ENCODE data around the gene APH1B. TPM values are rescaled to one million over a fixed set of nuclear protein-coding genes. Genes with fewer than 3 reads are reported as not detected.

Gene APH1B
- total RNA-seq, 1 donor from 2014 or later = 10.2 TPM

GRCh38 chr15:63349156-63349555, 71.8 kb downstream of the APH1B start:
- intact Hi-C loops (cut with micrococcal nuclease) = no loop called here

DNA sequence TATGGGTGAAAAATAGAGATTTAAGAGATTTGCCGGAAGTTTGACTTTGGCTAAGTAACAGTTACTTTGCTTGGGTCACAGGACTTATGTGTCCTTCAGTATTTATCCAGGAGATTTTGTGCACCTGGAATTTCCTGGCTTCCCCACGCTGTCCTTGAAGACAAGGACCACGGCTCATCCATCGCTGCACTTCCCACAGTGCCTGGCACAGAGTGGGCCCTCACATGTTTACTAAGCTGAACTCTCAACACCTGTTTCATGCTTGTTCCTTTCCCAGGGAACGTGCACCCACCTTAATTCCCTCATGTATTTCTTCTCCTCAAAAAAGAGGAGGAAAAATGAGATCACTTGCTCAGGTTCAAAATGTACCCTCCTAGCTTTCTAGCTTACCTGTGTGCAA, 72.2 kb downstream of the APH1B start:
- intact Hi-C loops (cut with micrococcal nuclease) = no loop called here

GRCh38 chr15:63350178-63350621, 72.8 kb downstream of the APH1B start:
- intact Hi-C loops (cut with micrococcal nuclease) = no loop called here

DNA sequence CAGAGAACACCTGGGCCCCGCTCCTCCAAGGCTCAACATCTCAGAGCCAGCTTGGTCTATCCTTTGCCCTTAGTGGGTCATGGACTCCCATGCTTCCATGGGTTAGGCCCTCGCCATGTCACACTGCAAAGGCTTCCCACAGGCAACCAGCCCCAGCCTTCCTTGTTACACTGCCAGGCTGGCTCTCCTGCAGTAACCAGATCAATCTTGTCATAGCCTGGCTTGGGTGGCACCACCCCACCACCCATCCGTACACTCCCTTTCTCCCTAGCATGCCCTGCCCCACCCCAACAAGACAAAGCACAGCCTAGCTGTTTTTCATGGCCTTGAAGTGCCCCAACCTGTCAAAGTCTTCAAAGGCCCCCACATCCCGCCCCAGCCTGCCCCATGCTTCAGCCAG, 73.8 kb downstream of the APH1B start:
- intact Hi-C loops (cut with micrococcal nuclease) = no loop called here

DNA sequence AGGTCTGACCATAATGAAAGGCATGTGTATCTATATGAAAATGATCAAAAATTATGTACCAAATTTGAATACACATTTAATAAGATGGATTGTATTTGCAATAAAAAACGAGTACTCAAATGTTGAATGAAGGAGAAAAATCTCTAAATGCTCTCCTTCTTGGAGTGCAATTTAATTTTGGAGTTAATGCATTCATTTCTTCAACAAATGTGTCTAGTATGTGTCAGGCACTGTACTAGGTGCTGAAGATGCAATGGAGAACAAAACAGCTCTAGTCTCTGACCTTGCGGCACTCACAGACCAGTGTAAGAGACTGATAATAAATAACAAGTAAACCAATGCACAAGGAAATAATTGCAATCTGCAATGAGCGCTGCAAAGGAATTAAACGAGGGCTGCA, 75.4 kb downstream of the APH1B start:
- intact Hi-C loops (cut with micrococcal nuclease) = no loop called here

DNA sequence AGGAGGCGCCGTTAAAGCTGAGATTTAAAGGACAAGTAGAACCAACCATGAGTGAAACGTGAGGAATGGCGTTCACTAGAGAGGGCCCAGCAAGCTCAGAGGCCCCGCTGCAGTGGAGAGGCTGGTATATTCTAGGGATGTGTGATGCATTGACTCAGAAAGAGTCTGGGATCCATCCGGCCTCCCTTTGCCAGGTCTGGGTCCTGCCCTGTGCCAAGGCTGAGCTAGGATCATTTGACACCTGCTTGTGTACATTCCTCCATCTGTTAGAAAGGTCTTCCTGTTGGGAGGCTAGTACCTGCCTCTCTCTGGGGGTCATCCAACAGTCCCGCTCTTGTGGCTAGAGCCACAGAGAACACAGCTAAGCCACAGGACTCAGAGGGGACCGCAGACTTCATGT, 75.9 kb downstream of the APH1B start:
- intact Hi-C loops (cut with micrococcal nuclease) = no loop called here

DNA sequence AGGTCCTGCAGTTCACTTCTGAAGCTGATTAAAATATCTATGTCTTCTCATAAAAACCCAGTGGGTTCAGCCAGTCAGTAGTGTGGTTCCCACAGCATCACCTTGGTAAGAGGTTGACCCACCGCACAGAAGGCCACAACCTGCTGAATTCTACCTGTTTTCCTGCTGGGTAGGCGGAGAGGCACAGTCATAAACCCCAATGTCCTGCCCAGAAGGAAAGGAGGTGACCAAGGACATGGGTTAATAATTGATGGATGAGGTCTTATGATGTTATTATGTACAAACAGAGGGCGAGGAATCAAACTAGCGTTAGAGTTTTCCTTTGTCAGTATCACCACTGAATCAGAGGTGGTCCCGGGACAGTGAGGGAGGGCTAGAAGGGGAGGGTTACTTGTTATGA, 76.5 kb downstream of the APH1B start:
- intact Hi-C loops (cut with micrococcal nuclease) = no loop called here

- intact Hi-C loops (cut with micrococcal nuclease) = no loop called here
Observed at GRCh38 chr15:63354821-63355650, 77.6 kb downstream of the APH1B start.

DNA sequence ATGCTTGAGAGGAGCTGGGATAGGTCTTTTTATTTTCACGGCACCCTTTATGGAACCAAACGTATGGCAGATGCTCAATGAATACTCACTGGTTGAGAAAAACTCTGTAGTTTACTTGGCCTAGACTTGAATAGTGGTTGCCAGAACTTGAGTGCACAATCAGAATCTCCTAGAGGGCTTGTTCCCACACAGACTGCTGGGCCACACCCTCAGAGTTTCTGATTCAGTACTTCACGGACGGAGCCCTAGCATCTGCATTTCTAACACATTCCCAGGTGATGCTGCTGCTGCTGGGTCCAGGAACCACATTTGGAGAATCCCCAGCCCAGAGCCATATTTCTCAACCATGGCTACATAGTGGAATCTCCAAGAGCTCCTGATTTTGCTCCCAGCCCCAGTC, 79.7 kb downstream of the APH1B start:
- intact Hi-C loops (cut with micrococcal nuclease) = no loop called here

DNA sequence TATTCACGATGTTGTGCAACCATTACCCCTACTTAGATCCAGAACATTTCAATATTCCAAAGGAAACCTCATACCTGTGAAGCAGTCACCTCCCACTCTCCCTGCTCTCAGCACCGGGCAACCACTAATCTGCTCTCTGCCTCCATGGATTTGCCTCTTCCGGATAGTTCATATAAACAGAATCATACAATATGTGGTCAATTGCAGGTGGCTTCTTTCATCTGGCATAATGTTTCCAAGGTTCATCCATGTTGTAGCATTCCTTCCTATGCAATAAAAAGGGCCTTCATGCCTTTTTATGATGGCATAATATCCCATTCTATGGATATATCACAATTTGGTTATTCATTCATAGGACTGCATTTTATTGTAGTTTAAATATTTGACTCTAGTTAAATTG, 80.3 kb downstream of the APH1B start:
- intact Hi-C loops (cut with micrococcal nuclease) = no loop called here

DNA sequence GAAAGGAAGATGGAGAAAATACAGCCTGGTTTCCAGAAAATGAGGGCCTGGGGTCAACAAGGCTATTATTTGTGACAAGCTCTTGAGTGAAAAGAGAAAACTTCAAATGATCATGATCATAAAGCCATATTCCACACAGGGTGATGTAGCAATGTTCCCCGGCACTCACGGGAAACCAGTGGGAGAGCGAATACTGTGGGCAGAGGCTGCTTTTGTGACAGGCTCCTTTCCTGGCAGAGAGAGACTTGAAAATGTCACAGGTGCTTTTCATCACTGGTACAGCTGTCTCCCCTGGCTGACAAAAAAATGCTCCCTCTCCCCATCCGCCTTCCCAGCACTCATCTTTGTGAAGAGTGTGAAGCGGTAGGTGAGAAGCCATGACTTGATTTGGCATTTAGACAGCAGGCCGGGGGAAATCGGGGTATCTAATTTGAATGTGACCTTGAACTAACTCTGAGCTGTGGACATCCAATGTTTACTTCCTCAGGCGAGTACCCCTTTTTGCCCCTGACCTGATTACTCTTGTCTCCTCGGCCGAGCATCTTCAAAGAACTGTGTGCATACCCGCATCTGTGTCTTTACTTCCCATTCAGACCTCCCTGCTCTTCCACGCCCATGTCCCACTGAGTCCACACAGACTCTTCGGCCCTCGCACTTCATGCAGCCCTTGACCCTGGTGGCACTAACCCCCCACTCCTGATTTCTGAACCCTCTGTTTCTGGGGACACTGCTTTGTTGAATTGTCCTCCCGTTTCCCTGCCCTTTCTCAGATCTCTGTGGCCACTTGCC, 81.0 kb downstream of the APH1B start:
- intact Hi-C loops (cut with micrococcal nuclease) = no loop called here

Other genes with a start within 250 kb of the APH1B start
- 7.0 and 8.3 TPM in 2 replicates for gene TPM1, start 234.9 kb upstream of the APH1B start, total RNA-seq
- 16.8 and 19.6 TPM in 2 replicates for gene LACTB, start 155.7 kb upstream of the APH1B start, total RNA-seq
- 243 and 246 TPM in 2 replicates for gene RPS27L, start 120.1 kb upstream of the APH1B start, total RNA-seq
- 74.2 and 74.3 TPM in 2 replicates for gene RAB8B, start 88.0 kb upstream of the APH1B start, total RNA-seq
- gene CA12, start 104.2 kb downstream of the APH1B start, total RNA-seq = not detected in 2 replicates
- 63.5 and 63.9 TPM in 2 replicates for gene USP3, start 227.0 kb downstream of the APH1B start, total RNA-seq

All from T-helper 1 cell treated with Interleukin-12 subunit alpha and Interleukin-12 subunit beta and Interleukin-4 antibody, amounts not matched to agents 30 ng/mL and 1 ng/mL, for 36 hours (primary cell).